Skeletal muscle tissue (tissue), 4 donors: ENCODE results near the gene HTR3B. TPM values are rescaled to one million over a fixed set of nuclear protein-coding genes. Genes with fewer than 3 reads are reported as not detected.
A peak's percentile ranks its signal among the peaks of the same experiment; 100 is the strongest.

Experiments
- H3K27ac ChIP-seq: one replicate; pipeline ENCODE4 v1.7.0; 2013; ENCODE audit warnings: mild to moderate bottlenecking, low read depth, low read length, inconsistent platforms
- H3K27me3 ChIP-seq, 3 donors: one replicate each; pipeline ENCODE4 v1.7.0; 2013; ENCODE audit warnings: low read length in 3 of 3; ENCODE audit not compliant: control insufficient read depth in 3 of 3, insufficient read depth in 3 of 3
- H3K36me3 ChIP-seq, 3 donors: one replicate each; pipeline ENCODE4 v1.7.0; 2013; ENCODE audit warnings: low read length in 3 of 3; ENCODE audit not compliant: control insufficient read depth in 3 of 3, insufficient read depth in 3 of 3
- H3K4me1 ChIP-seq, 3 donors: one replicate each; pipeline ENCODE4 v1.7.0; 2013; ENCODE audit warnings: low read length in 3 of 3, mild to moderate bottlenecking in 3 of 3; ENCODE audit not compliant: control insufficient read depth in 3 of 3, insufficient read depth in 3 of 3
- H3K4me3 ChIP-seq, 3 donors: one replicate each; pipeline ENCODE4 v1.7.0; 2013; ENCODE audit warnings: low read length in 3 of 3
- H3K9ac ChIP-seq, 3 donors: one replicate each; pipeline ENCODE4 v1.7.0; 2013; ENCODE audit warnings: low read length in 3 of 3, mild to moderate bottlenecking in 3 of 3, moderate library complexity in 2 of 3, low read depth in 1 of 3
- H3K9me3 ChIP-seq, 3 donors: one replicate each; pipeline ENCODE4 v1.7.0; 2013; ENCODE audit warnings: low read length in 3 of 3; ENCODE audit not compliant: control insufficient read depth in 3 of 3
- total RNA-seq: library from RNA; depleted of rRNA; stranded (reverse); fragments of >200 nt; gene quantifications from one replicate; pipeline ENCODE4 v1.2.3, GENCODE V29; 2014
- donor health status: Osteomylitis.

Gene HTR3B
- total RNA-seq, 1 donor from 2014 or later, result not detected

DNA sequence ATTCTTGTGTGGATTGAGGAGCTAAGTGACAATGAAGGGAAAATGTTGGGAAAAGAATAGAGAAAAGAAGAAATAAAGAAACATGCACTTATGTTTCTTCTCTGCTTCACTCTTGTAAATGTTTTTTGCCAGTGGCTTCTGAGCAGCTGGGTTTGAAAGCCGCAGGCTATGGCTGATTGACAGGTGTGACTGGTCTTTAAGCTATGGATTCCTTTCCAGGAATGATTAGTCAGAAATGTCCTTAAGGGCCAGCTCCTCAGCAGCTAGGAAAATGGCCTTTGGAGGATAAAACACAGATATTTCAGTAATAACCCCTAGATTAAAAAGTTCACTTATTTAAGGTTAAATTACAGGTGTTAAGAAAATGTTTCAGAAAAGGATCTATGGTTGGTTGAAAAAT, 22.7 kb upstream of the HTR3B start:
- Histone ChIP-seq H3K27ac (no peak overlapping the region), H3K36me3 (no peaks in the 10 kb centered on the region), H3K4me3 (no peak overlapping the region), H3K9ac (no peak overlapping the region), H3K27me3 (no peaks in the 10 kb centered on the region), H3K9me3 (no peaks in the 10 kb centered on the region), H3K4me1 (peaks cover under 1 to 3% (median 3%) of the 10 kb centered on the region in 3 donors)

GRCh38 chr11:113884361-113884836, 20.2 kb upstream of the HTR3B start:
- peaks cover 0 to 3% (median 3%) of the 10 kb centered on the region in 3 donors for H3K4me1 ChIP-seq
- no peak overlapping the region for H3K4me3 ChIP-seq
- H3K27ac ChIP-seq, result no peak overlapping the region
- H3K9me3 ChIP-seq, result no peaks in the 10 kb centered on the region
- H3K9ac ChIP-seq, result no peak overlapping the region
- H3K36me3 ChIP-seq, result no peaks in the 10 kb centered on the region
- H3K27me3 ChIP-seq, result no peaks in the 10 kb centered on the region

GRCh38 chr11:113885897-113886296, 18.7 kb upstream of the HTR3B start:
- H3K9me3 ChIP-seq, result no peaks in the 10 kb centered on the region
- H3K27ac ChIP-seq, result no peak overlapping the region
- H3K27me3 ChIP-seq, result no peaks in the 10 kb centered on the region
- peaks cover 0 to 3% (median 3%) of the 10 kb centered on the region in 3 donors for H3K4me1 ChIP-seq
- no peak overlapping the region for H3K9ac ChIP-seq
- no peak overlapping the region for H3K4me3 ChIP-seq
- no peaks in the 10 kb centered on the region for H3K36me3 ChIP-seq

DNA sequence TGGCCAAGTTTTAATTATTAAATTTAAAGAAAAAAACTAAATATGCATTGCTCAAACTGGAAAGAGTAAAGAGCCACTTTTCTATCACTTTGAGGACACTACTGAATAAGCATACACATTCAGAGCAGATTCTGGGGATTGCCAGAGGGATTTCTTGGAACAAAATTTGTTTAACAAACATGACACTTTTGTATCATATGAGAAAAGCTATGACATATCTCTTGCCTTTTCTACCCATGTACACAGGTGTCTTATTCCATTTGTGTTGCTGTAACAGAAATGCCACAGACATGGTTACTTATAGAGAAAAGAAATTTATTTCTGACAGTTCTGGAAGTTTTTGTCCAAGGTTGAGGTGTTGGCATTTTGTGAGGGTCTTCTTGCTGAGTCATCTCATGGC, 15.7 kb upstream of the HTR3B start:
- Histone ChIP-seq H3K9me3 (no peaks in the 10 kb centered on the region), H3K36me3 (no peaks in the 10 kb centered on the region), H3K9ac (no peak overlapping the region), H3K27ac (no peak overlapping the region), H3K4me1 (no peaks in the 10 kb centered on the region), H3K4me3 (no peak overlapping the region), H3K27me3 (no peaks in the 10 kb centered on the region)

- Histone ChIP-seq H3K27me3 (no peaks in the 10 kb centered on the region), H3K27ac (no peak overlapping the region)
Observed at GRCh38 chr11:113894421-113894996, 10.1 kb upstream of the HTR3B start.

GRCh38 chr11:113895367-113896155, 9.0 kb upstream of the HTR3B start:
- Histone ChIP-seq H3K4me3 (no peak overlapping the region), H3K27ac (no peak overlapping the region), H3K27me3 (no peaks in the 10 kb centered on the region), H3K36me3 (no peaks in the 10 kb centered on the region), H3K4me1 (peaks cover 2 to 9% (median 5%) of the 10 kb centered on the region in 3 donors), H3K9ac (peak overlapping the region in 2 of 3 donors; percentile 28 to 40), H3K9me3 (no peaks in the 10 kb centered on the region)

More at GRCh38 chr11:113894421-113894996, 10.1 kb upstream of the HTR3B start:
- H3K9me3 ChIP-seq, result no peaks in the 10 kb centered on the region
- peaks cover 2 to 9% (median 5%) of the 10 kb centered on the region in 3 donors for H3K4me1 ChIP-seq
- no peaks in the 10 kb centered on the region for H3K36me3 ChIP-seq
- H3K9ac ChIP-seq, result peak overlapping the region in 1 of 3 donors; percentile 33
- no peak overlapping the region for H3K4me3 ChIP-seq

- H3K4me3 ChIP-seq, result no peak overlapping the region
- peaks cover 2 to 9% (median 5%) of the 10 kb centered on the region in 3 donors for H3K4me1 ChIP-seq
- H3K9me3 ChIP-seq, result no peaks in the 10 kb centered on the region
- H3K36me3 ChIP-seq, result no peaks in the 10 kb centered on the region
- peak overlapping the region in 2 of 3 donors; percentile 2 to 15 for H3K9ac ChIP-seq
- H3K27me3 ChIP-seq, result no peaks in the 10 kb centered on the region
- no peak overlapping the region for H3K27ac ChIP-seq
Observed at GRCh38 chr11:113896156-113896879, 8.3 kb upstream of the HTR3B start.

DNA sequence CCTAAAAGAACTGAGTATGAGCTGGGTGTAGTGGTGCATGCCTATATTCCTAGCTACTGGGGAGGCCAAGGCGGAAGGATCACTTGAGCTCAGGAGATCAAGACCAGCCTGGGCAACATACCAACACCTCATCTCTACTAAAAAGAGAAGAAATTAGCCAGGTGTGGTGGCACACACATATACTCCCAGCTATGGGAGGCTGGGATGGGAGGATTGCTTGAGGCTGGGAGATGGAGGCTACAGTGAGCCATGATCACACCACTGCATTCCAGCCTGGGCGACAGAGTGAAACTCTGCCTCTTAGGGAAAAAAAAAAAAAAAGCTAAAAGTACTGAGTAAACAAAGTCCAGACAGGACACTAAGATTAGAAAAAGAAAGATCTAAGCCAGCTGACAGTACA, 3.5 kb upstream of the HTR3B start:
- H3K9ac ChIP-seq, result no peak overlapping the region
- no peak overlapping the region for H3K4me3 ChIP-seq
- H3K27ac ChIP-seq, result no peak overlapping the region
- no peaks in the 10 kb centered on the region for H3K36me3 ChIP-seq
- no peaks in the 10 kb centered on the region for H3K9me3 ChIP-seq
- H3K27me3 ChIP-seq, result no peaks in the 10 kb centered on the region
- H3K4me1 ChIP-seq, result peaks cover 2 to 4% (median 2%) of the 10 kb centered on the region in 3 donors

GRCh38 chr11:113906038-113906437, 1.4 kb downstream of the HTR3B start:
- Histone ChIP-seq H3K27me3 (peaks cover 0 to 16% (median 3%) of the 10 kb centered on the region in 3 donors), H3K36me3 (no peaks in the 10 kb centered on the region), H3K27ac (no peak overlapping the region)

More at GRCh38 chr11:113906038-113906437, 1.4 kb downstream of the HTR3B start:
- Histone ChIP-seq H3K4me1 (no peaks in the 10 kb centered on the region), H3K4me3 (no peak overlapping the region), H3K9me3 (no peaks in the 10 kb centered on the region), H3K9ac (no peak overlapping the region)
